ENCODE results near the gene PARD3B.
A peak's percentile ranks its signal among the peaks of the same experiment; 100 is the strongest.

PARD3B gene

GRCh38 chr2:204590063-204590462 lies 44.8 kb downstream of the PARD3B start:
- DNase-seq (ENCODE audit: low spot score), result no peak

- no peak for DNase-seq (ENCODE audit: low spot score)
Observed at GRCh38 chr2:204591225-204591624, 46.0 kb downstream of the PARD3B start.

- DNase-seq (ENCODE audit: low spot score), result no peak
Observed at GRCh38 chr2:204604061-204604460, 58.8 kb downstream of the PARD3B start.

GRCh38 chr2:204608237-204608939 lies 63.1 kb downstream of the PARD3B start:
- no peak for DNase-seq (ENCODE audit: low spot score)

GRCh38 chr2:204611017-204611631 lies 65.8 kb downstream of the PARD3B start:
- DNase-seq (ENCODE audit: low spot score), result no peak

GRCh38 chr2:204611764-204612163 lies 66.5 kb downstream of the PARD3B start:
- no peak for DNase-seq (ENCODE audit: low spot score)

GRCh38 chr2:204613635-204614034 lies 68.4 kb downstream of the PARD3B start:
- no peak for DNase-seq (ENCODE audit: low spot score)

GRCh38 chr2:204615456-204615855 lies 70.2 kb downstream of the PARD3B start:
- no peak for DNase-seq (ENCODE audit: low spot score)

- DNase-seq (ENCODE audit: low spot score), result peak; percentile 29
Observed at GRCh38 chr2:204625135-204625534, 79.9 kb downstream of the PARD3B start.

- DNase-seq (ENCODE audit: low spot score), result no peak
Observed at GRCh38 chr2:204628926-204629712, 83.8 kb downstream of the PARD3B start.

GRCh38 chr2:204632410-204632809 lies 87.1 kb downstream of the PARD3B start:
- no peak for DNase-seq (ENCODE audit: low spot score)

GRCh38 chr2:204634564-204634963 lies 89.3 kb downstream of the PARD3B start:
- no peak for DNase-seq (ENCODE audit: low spot score)

- DNase-seq (ENCODE audit: low spot score), result no peak
Observed at GRCh38 chr2:204635478-204635877, 90.2 kb downstream of the PARD3B start.

GRCh38 chr2:204638471-204639194 lies 93.4 kb downstream of the PARD3B start:
- no peak for DNase-seq (ENCODE audit: low spot score)

- no peak for DNase-seq (ENCODE audit: low spot score)
Observed at GRCh38 chr2:204643326-204643725, 98.1 kb downstream of the PARD3B start.

GRCh38 chr2:204645018-204645773 lies 99.9 kb downstream of the PARD3B start:
- DNase-seq (ENCODE audit: low spot score), result no peak

GRCh38 chr2:204647626-204648025 lies 102.4 kb downstream of the PARD3B start:
- DNase-seq (ENCODE audit: low spot score), result no peak

GRCh38 chr2:204650611-204651010 lies 105.3 kb downstream of the PARD3B start:
- DNase-seq (ENCODE audit: low spot score), result no peak

GRCh38 chr2:204652063-204652462 lies 106.8 kb downstream of the PARD3B start:
- DNase-seq (ENCODE audit: low spot score), result no peak

- no peak for DNase-seq (ENCODE audit: low spot score)
Observed at GRCh38 chr2:204654669-204655068, 109.4 kb downstream of the PARD3B start.

GRCh38 chr2:204655101-204655500 lies 109.8 kb downstream of the PARD3B start:
- DNase-seq (ENCODE audit: low spot score), result no peak

- DNase-seq (ENCODE audit: low spot score), result no peak
Observed at GRCh38 chr2:204655626-204656025, 110.4 kb downstream of the PARD3B start.
